Activated CD8-positive, alpha-beta memory T cell treated with anti-CD3 and anti-CD28 coated beads, Interleukin-2, amount 50 U/mL, for 48 hours (primary cell): ENCODE data around the gene RPL36.
"Not testable (repeated sequence)": the region's sequence is repeated elsewhere in the genome, so short reads cannot be mapped to it uniquely, and the experiment has no call there.

Experiments
- DNase-seq: peaks from one replicate; pipeline ENCODE4 v3.0.0-alpha.2; 2020

RPL36 gene

GRCh38 chr19:5691822-5692722, 2.0 kb downstream of the RPL36 start:
- DNase-seq = peak; percentile 80

GRCh38 chr19:5692723-5693194, 2.7 kb downstream of the RPL36 start:
- DNase-seq = no peak

GRCh38 chr19:5693195-5694166, 3.4 kb downstream of the RPL36 start:
- DNase-seq = peak; percentile 77

GRCh38 chr19:5694167-5694955, 4.3 kb downstream of the RPL36 start:
- peak; percentile 68 for DNase-seq

GRCh38 chr19:5694956-5695648, 5.0 kb downstream of the RPL36 start:
- DNase-seq = no peak

GRCh38 chr19:5695649-5696195, 5.6 kb downstream of the RPL36 start:
- DNase-seq = no peak

GRCh38 chr19:5696196-5697021, 6.3 kb downstream of the RPL36 start:
- peak; percentile 58 for DNase-seq

GRCh38 chr19:5697022-5697889, 7.2 kb downstream of the RPL36 start:
- DNase-seq = peak; percentile 58

- no peak for DNase-seq
These were observed 8.0 kb downstream of the RPL36 start for GRCh38 chr19:5697890-5698634.

- no peak for DNase-seq
These were observed 8.7 kb downstream of the RPL36 start for GRCh38 chr19:5698635-5699422.

GRCh38 chr19:5700455-5701092, 10.5 kb downstream of the RPL36 start:
- DNase-seq = peak; percentile 58

- DNase-seq = not testable (repeated sequence)
These were observed 11.9 kb downstream of the RPL36 start for GRCh38 chr19:5702053-5702410.

GRCh38 chr19:5703819-5704818, 14.0 kb downstream of the RPL36 start:
- DNase-seq = no peak

GRCh38 chr19:5705552-5705951, 15.5 kb downstream of the RPL36 start:
- DNase-seq = no peak

- DNase-seq = no peak
These were observed 16.9 kb downstream of the RPL36 start for GRCh38 chr19:5706876-5707573.
